ENCODE measurements around the gene EYS.

Gene EYS

GRCh38 chr6:64238071-64238470, 1469.0 kb downstream of the EYS start:
- Mint-ChIP-seq H3K27me3 (ENCODE audit: low read depth, poor library complexity) (no peaks in the 10 kb centered on the region), H3K4me3 (no peak overlapping the region), H3K4me1 (no peaks in the 10 kb centered on the region), H3K27ac (no peak overlapping the region), H3K9me3 (peaks cover 25% of the 10 kb centered on the region), H3K36me3 (ENCODE audit: low read depth) (no peaks in the 10 kb centered on the region)
- no peak for DNase-seq
- TF ChIP-seq CTCF (IDR thresholded peaks at IDR 0.05) = no peak

- TF ChIP-seq CTCF (IDR thresholded peaks at IDR 0.05) = no peak
- H3K4me1 Mint-ChIP-seq = no peaks in the 10 kb centered on the region
- peaks cover 3% of the 10 kb centered on the region for H3K9me3 Mint-ChIP-seq
- H3K27ac Mint-ChIP-seq = no peak overlapping the region
- no peaks in the 10 kb centered on the region for H3K27me3 Mint-ChIP-seq (ENCODE audit: low read depth, poor library complexity)
- no peak for DNase-seq
- H3K4me3 Mint-ChIP-seq = no peak overlapping the region
- no peaks in the 10 kb centered on the region for H3K36me3 Mint-ChIP-seq (ENCODE audit: low read depth)
These were observed 1473.3 kb downstream of the EYS start for GRCh38 chr6:64233746-64234145.

- no peak overlapping the region for H3K4me3 Mint-ChIP-seq
- no peak for DNase-seq
- TF ChIP-seq CTCF (IDR thresholded peaks at IDR 0.05) = no peak
- no peaks in the 10 kb centered on the region for H3K4me1 Mint-ChIP-seq
- H3K27ac Mint-ChIP-seq = no peak overlapping the region
- H3K36me3 Mint-ChIP-seq (ENCODE audit: low read depth) = no peaks in the 10 kb centered on the region
- H3K9me3 Mint-ChIP-seq = no peaks in the 10 kb centered on the region
- no peaks in the 10 kb centered on the region for H3K27me3 Mint-ChIP-seq (ENCODE audit: low read depth, poor library complexity)
These were observed 1475.1 kb downstream of the EYS start for GRCh38 chr6:64231928-64232327.

GRCh38 chr6:64230530-64230929, 1476.5 kb downstream of the EYS start:
- DNase-seq = no peak
- H3K4me1 Mint-ChIP-seq = no peaks in the 10 kb centered on the region
- no peak for TF ChIP-seq CTCF (IDR thresholded peaks at IDR 0.05)
- H3K4me3 Mint-ChIP-seq = no peak overlapping the region
- H3K36me3 Mint-ChIP-seq (ENCODE audit: low read depth) = no peaks in the 10 kb centered on the region
- no peak overlapping the region for H3K27ac Mint-ChIP-seq
- H3K9me3 Mint-ChIP-seq = no peaks in the 10 kb centered on the region
- no peaks in the 10 kb centered on the region for H3K27me3 Mint-ChIP-seq (ENCODE audit: low read depth, poor library complexity)

- Mint-ChIP-seq H3K4me1 (no peaks in the 10 kb centered on the region), H3K9me3 (no peaks in the 10 kb centered on the region), H3K27me3 (ENCODE audit: low read depth, poor library complexity) (no peaks in the 10 kb centered on the region), H3K27ac (no peak overlapping the region), H3K4me3 (no peak overlapping the region), H3K36me3 (ENCODE audit: low read depth) (no peaks in the 10 kb centered on the region)
- DNase-seq = no peak
- TF ChIP-seq CTCF (IDR thresholded peaks at IDR 0.05) = no peak
These were observed 1479.2 kb downstream of the EYS start for GRCh38 chr6:64227863-64228262.

GRCh38 chr6:64225503-64225902, 1481.5 kb downstream of the EYS start:
- Mint-ChIP-seq H3K9me3 (no peaks in the 10 kb centered on the region), H3K4me1 (no peaks in the 10 kb centered on the region)

More at GRCh38 chr6:64225503-64225902, 1481.5 kb downstream of the EYS start:
- H3K4me3 Mint-ChIP-seq = no peak overlapping the region
- no peaks in the 10 kb centered on the region for H3K36me3 Mint-ChIP-seq (ENCODE audit: low read depth)
- no peak overlapping the region for H3K27ac Mint-ChIP-seq
- no peak for DNase-seq
- no peaks in the 10 kb centered on the region for H3K27me3 Mint-ChIP-seq (ENCODE audit: low read depth, poor library complexity)
- TF ChIP-seq CTCF (IDR thresholded peaks at IDR 0.05) = no peak
